IMR-90 (cell line): Measurements from ENCODE around the gene TUBGCP6.

Source experiments
- CTCF ChIP-seq: conservative IDR thresholded peaks from 2 replicates; pipeline ENCODE4 v1.5.1; 2012; ENCODE audit warnings: mild to moderate bottlenecking, low read depth, low read length, improper control_type of control experiment
- ELK1 ChIP-seq: fragments of 150-350 bp; IDR thresholded peaks from 2 replicates; pipeline ENCODE4 v1.6.1; 2016; ENCODE audit warnings: low read depth, mild to moderate bottlenecking, low read length, moderate library complexity, borderline replicate concordance
- MXI1 ChIP-seq: IDR thresholded peaks from 2 replicates; pipeline ENCODE4 v1.6.1; 2012; ENCODE audit warnings: low read depth, mild to moderate bottlenecking, low read length, moderate library complexity, borderline replicate concordance
- NFE2L2 ChIP-seq: fragments of 150-350 bp; IDR thresholded peaks from 2 replicates; pipeline ENCODE4 v1.6.1; 2016; ENCODE audit warnings: low read depth, mild to moderate bottlenecking, low read length
- POLR2A ChIP-seq: IDR thresholded peaks from 2 replicates; pipeline ENCODE4 v1.6.1; 2012; ENCODE audit warnings: mild to moderate bottlenecking, low read depth, low read length
- RAD21 ChIP-seq: IDR thresholded peaks from 2 replicates; pipeline ENCODE4 v1.6.1; 2012; ENCODE audit warnings: low read length, improper control_type of control experiment
- SMC3 ChIP-seq: fragments of 150-350 bp; IDR thresholded peaks from 2 replicates; pipeline ENCODE4 v1.6.1; 2016; ENCODE audit warnings: low read depth, mild to moderate bottlenecking, antibody characterized with exemption, low read length, moderate library complexity

- TF ChIP-seq CTCF, result no peak
- no peak for TF ChIP-seq ELK1
- TF ChIP-seq MXI1, result no peak
- TF ChIP-seq SMC3, result no peak
- TF ChIP-seq RAD21, result no peak
- no peak for TF ChIP-seq POLR2A
- TF ChIP-seq NFE2L2, result no peak
Observed at GRCh38 chr22:50260434-50260800, 15.6 kb upstream of the TUBGCP6 start.
